KOPT-K1 (cell line): ENCODE results near the gene CREB1.

Source experiments
- H3K27ac ChIP-seq: fragments of 200-600 bp; sonication (generic); 2 replicates; pipeline ENCODE4 v1.5.1; 2016; ENCODE audit warnings: antibody characterized with exemption, mild to moderate bottlenecking, low read depth, low read length; ENCODE audit not compliant: poor library complexity, severe bottlenecking
- H3K36me3 ChIP-seq: fragments of 200-600 bp; sonication (generic); 2 replicates; pipeline ENCODE4 v1.5.1; 2017; ENCODE audit warnings: antibody characterized with exemption, mild to moderate bottlenecking, low read length, moderate library complexity; ENCODE audit not compliant: insufficient read depth
- H3K9me3 ChIP-seq: fragments of 200-600 bp; sonication (generic); 2 replicates; pipeline ENCODE4 v1.5.1; 2017; ENCODE audit warnings: antibody characterized with exemption, low read length, mild to moderate bottlenecking; ENCODE audit not compliant: insufficient read depth, poor library complexity, severe bottlenecking

The CREB1 gene

GRCh38 chr2:207549145-207549544, 19.4 kb downstream of the CREB1 start:
- no peaks in the 10 kb centered on the region for H3K9me3 ChIP-seq
- H3K36me3 ChIP-seq: peaks cover 16% of the 10 kb centered on the region
- H3K27ac ChIP-seq: no peak overlapping the region

GRCh38 chr2:207558079-207558491, 28.3 kb downstream of the CREB1 start:
- Histone ChIP-seq H3K9me3 (no peaks in the 10 kb centered on the region), H3K36me3 (peaks cover 76% of the 10 kb centered on the region), H3K27ac (no peak overlapping the region)

DNA sequence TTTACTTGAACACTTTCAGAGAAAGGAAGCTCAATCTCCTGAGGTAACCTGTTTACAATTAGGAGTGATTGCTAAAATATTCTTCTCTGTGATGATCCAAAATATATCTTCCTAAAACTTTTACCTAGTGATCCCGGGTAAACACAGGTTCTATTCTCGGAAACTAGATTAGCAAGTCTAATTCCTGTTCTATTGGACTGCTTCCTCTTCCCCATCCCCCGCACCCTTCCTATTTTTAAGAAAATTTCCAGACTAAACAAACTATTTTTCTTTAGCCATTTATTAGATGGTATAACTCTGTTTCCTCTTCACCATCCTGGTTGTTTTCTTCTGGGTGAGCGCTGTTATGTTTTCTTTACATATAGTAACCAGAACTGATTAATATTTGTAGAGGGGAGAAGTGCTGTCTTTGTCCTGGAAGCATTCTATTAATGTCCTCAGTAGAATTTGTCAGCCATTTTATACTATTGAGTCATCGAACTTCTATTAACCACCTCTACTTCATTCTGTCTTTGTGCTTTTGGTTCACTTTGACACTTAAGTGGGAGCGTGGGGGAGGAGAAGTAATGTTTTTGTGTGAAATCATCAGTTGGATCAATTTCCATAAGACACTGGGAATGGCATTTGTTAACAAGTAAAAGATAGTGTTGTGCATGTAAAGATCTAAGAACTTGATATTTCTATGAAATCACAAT, 31.8 kb downstream of the CREB1 start:
- Histone ChIP-seq H3K36me3 (peaks cover 95% of the 10 kb centered on the region), H3K27ac (no peak overlapping the region), H3K9me3 (no peaks in the 10 kb centered on the region)

DNA sequence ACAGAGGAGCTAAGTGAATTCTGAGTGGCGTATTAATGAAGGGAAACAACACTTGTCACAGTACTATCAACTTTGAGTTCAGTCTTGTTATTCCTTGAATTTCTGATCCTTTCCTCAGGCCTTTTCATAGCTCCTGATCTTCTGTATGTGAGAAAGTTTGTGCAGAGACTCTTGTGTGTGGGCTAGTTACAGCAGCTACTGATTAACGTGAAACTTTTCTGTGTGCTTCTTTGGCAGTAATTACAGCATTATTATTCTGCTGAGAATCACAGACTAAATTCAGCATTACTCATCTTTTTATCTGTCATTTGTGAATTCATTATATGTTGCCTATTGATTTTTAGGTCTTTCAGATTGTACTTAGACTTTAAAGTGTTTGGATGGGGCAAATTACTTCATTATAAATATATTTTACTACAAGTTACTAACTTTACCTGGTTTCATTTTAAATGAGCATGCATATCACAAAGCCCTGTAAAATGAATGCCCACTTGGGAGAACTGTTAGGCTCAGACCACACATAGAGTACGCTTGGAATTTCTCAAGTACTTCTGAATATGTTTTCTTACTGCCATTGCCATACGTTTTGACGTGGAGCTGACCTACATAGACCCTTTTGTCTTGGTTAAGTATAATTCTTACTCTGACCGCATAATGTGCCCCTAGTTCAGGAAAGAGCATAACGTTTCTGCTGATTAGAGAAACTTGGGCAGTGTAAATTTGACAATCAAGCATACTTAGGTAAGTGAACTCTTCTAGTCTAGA, 36.2 kb downstream of the CREB1 start:
- peaks cover 95% of the 10 kb centered on the region for H3K36me3 ChIP-seq
- no peak overlapping the region for H3K27ac ChIP-seq

GRCh38 chr2:207567671-207568070, 37.9 kb downstream of the CREB1 start:
- H3K27ac ChIP-seq: no peak overlapping the region
- peaks cover 95% of the 10 kb centered on the region for H3K36me3 ChIP-seq
- no peaks in the 10 kb centered on the region for H3K9me3 ChIP-seq

More for the DNA sequence above, 36.2 kb downstream of the CREB1 start:
- H3K9me3 ChIP-seq: no peaks in the 10 kb centered on the region

- Histone ChIP-seq H3K36me3 (peaks cover 100% of the 10 kb centered on the region), H3K9me3 (no peaks in the 10 kb centered on the region), H3K27ac (no peak overlapping the region)
Measured at GRCh38 chr2:207571370-207571769, 41.6 kb downstream of the CREB1 start.

DNA sequence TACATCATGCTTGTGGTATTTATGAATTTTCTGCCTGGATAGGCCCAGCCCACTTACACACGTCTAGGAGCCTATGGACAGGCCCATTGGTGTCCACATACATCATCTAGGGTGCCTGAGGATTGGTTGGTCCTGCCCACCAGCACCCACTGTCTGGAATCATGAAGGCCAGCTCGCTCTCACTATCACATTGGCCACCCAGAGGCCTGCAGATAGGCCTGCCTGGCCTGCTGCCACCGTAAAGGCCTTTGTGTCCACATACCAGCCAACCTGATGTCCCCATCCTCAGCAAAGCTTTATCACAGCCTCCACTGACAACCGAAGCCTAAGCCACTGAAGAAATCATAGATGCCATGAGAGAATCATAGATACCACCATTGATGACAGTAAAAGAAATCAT, 55.2 kb downstream of the CREB1 start:
- H3K36me3 ChIP-seq: peaks cover 96% of the 10 kb centered on the region
- no peak overlapping the region for H3K27ac ChIP-seq
- H3K9me3 ChIP-seq: peaks cover 13% of the 10 kb centered on the region

- no peak overlapping the region for H3K27ac ChIP-seq
- H3K36me3 ChIP-seq: peaks cover 97% of the 10 kb centered on the region
- H3K9me3 ChIP-seq: peaks cover 35% of the 10 kb centered on the region
Measured at GRCh38 chr2:207587305-207587704, 57.5 kb downstream of the CREB1 start.

DNA sequence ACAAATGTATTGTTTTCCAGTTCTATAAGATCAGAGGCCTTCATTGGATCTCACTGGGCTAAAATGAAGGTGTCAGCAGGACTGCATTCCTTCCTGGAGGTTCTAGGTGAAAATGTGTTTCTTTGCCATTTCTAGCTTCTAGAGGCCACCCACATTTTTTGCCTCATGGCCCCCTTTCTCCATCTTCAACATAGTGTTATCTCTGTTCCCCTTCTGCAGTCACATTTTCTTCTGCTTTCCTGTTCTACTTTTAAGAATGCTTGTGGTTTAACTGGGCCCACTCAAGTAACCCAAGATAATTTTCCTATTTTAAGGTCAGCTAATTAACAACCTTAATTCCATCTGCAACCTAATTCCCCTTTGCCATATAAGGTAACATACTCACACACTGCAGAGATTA, 59.4 kb downstream of the CREB1 start:
- Histone ChIP-seq H3K36me3 (peaks cover 99% of the 10 kb centered on the region), H3K27ac (no peak overlapping the region), H3K9me3 (peaks cover 44% of the 10 kb centered on the region)

- no peak overlapping the region for H3K27ac ChIP-seq
- peaks cover 98% of the 10 kb centered on the region for H3K36me3 ChIP-seq
- peaks cover 42% of the 10 kb centered on the region for H3K9me3 ChIP-seq
Measured at GRCh38 chr2:207593277-207593676, 63.5 kb downstream of the CREB1 start.

DNA sequence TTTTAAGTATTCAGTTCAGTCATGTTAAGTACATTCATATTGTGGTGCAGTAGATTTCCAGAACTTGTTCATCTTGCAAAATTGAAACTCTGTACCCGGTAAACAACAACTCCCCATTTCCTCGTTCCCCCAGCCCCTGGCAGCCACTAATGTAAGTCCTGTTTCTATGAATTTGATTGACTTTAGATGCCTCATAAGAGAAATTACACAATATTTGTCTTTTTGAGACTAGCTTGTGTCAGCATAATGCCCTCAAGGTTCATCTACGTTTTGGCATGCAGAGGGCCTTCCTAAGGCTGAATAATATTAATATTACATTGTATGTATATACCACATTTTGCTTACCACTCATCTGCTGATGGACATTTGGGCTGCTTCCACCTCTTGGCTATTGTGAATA, 64.5 kb downstream of the CREB1 start:
- no peak overlapping the region for H3K27ac ChIP-seq
- H3K9me3 ChIP-seq: peaks cover 37% of the 10 kb centered on the region
- H3K36me3 ChIP-seq: peaks cover 98% of the 10 kb centered on the region

GRCh38 chr2:207594731-207595130, 65.0 kb downstream of the CREB1 start:
- Histone ChIP-seq H3K9me3 (peaks cover 32% of the 10 kb centered on the region), H3K27ac (no peak overlapping the region), H3K36me3 (peaks cover 98% of the 10 kb centered on the region)

GRCh38 chr2:207599636-207600035, 69.9 kb downstream of the CREB1 start:
- peaks cover 74% of the 10 kb centered on the region for H3K36me3 ChIP-seq
- no peaks in the 10 kb centered on the region for H3K9me3 ChIP-seq
- H3K27ac ChIP-seq: no peak overlapping the region

DNA sequence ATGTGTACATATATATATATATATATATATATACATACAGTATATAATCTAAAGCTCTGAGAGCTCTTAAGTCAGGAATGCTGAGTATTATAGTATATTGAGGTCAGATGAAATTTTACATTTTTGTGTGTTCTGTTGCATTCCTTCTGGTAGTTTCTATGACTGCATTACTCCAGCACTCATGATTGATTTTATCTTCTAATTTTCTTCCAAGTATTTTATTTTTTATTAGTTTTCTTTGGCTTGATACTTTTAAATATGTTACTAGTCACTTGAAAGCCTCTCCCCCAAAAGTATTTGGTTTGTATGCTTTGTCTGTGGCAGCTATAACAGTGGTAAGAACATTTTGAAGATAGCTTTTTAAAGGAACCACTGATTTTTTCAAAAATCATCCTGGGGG, 70.5 kb downstream of the CREB1 start:
- H3K36me3 ChIP-seq: peaks cover 75% of the 10 kb centered on the region
- H3K9me3 ChIP-seq: no peaks in the 10 kb centered on the region
- no peak overlapping the region for H3K27ac ChIP-seq

- Histone ChIP-seq H3K27ac (no peak overlapping the region), H3K9me3 (no peaks in the 10 kb centered on the region), H3K36me3 (peaks cover 74% of the 10 kb centered on the region)
Measured at GRCh38 chr2:207601774-207602173, 72.0 kb downstream of the CREB1 start.

- Histone ChIP-seq H3K36me3 (peaks cover 72% of the 10 kb centered on the region), H3K27ac (no peak overlapping the region), H3K9me3 (no peaks in the 10 kb centered on the region)
Measured at GRCh38 chr2:207603486-207603885, 73.7 kb downstream of the CREB1 start.
